BJ (cell line): ENCODE data around the gene PRM2. TPM values are rescaled to one million over a fixed set of nuclear protein-coding genes. Genes with fewer than 3 reads are reported as not detected.
A peak's percentile ranks its signal among the peaks of the same experiment; 100 is the strongest.

Experiments used
- CTCF ChIA-PET: fragments of 350-600 bp; formaldehyde crosslinking; extraction: SDS; loops from one replicate; lab custom pipeline; 2021; ENCODE audit warnings: antibody characterized with exemption, inconsistent platforms; lab: Yijun Ruan, JAX
- POLR2A ChIA-PET: fragments of 300-600 bp; sonication (Branson Sonifier 250); formaldehyde crosslinking; extraction: SDS; loops from one replicate; lab custom pipeline; 2021; ENCODE audit warnings: antibody characterized with exemption; lab: Charles Lee
- DNase-seq: peaks from one replicate; pipeline ENCODE4 v3.0.0-alpha.2; 2011; ENCODE audit warnings: low read depth
- H3K27me3 ChIP-seq: 2 replicates; pipeline ENCODE4 v1.6.0; 2011; ENCODE audit warnings: low read length; ENCODE audit not compliant: control insufficient read depth, insufficient read depth
- H3K36me3 ChIP-seq: 2 replicates; pipeline ENCODE4 v1.5.1; 2011; ENCODE audit warnings: low read length; ENCODE audit not compliant: control insufficient read depth, insufficient read depth
- H3K4me3 ChIP-seq: 2 replicates; pipeline ENCODE4 v1.5.1; 2011; ENCODE audit warnings: low read depth, mild to moderate bottlenecking, control low read depth, low read length
- CTCF ChIP-seq: IDR thresholded peaks from 2 replicates; pipeline ENCODE4 v1.5.1; 2011; ENCODE audit warnings: low read depth, mild to moderate bottlenecking, control low read depth, inconsistent platforms, low read length, moderate library complexity; ENCODE audit not compliant: insufficient read depth
- polyA plus RNA-seq: library from polyadenylated mRNA; depleted of rRNA; stranded (reverse); fragments of >200 nt; gene quantifications from 2 replicates; pipeline ENCODE4 v1.2.3, GENCODE V29; 2011

The PRM2 gene
- polyA plus RNA-seq, 1 experiment, result not detected

DNA sequence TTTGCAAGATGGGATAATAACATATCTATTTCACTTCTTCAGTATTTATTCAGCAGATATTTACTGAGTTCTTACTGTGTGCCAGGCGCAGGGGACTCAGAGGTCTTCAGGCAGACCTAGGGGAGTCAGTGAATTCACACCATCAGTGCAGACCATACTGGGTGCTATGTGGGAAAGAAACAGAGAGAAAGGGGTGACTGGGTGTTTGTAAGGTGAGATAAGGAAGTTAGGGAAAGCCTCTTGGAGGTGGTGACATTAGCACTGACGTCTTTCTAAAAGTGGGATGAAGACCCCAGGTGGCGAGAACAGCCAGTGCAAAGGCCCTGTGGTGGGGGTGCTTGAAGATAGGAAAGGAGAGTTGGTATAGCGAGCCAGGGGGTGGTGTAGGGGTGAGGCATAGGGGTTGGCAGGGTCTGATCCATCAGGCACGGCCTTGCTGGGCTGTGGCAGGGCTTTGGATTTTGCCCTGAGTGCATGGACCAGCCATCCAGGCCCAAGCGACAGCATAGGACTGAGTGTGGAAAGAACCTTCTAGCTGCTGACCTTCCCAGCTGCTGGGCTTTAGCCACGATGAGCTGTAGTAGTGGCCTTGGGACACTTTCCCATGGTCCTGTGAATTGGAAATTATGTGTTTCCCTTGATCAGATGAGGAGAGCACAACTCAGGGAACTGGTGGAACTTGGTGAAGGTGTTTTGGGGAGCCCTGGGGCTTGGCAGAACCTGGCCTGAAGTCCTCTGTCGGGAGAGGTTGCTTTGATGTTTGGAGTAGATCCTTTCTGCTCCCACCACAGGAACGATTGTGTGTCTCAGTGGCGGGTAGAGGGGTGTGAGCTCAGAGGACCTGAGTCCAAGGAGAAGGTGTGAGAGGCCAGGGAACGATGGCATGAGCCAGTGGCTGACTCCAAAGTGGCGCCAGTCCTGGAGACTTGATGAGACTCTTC, 16.4 kb downstream of the PRM2 start:
- ChIA-PET POLR2A (no interaction called here), CTCF (interaction anchor here (0.7 to 13.2 kb wide), 6 partner anchors 14 to 293 kb away, joined by 3 to 209 read pairs (median 5); no protein-coding TSS in a partner anchor)
- Histone ChIP-seq H3K27me3 (no peaks in the 10 kb centered on the region; the same call in 1 of the 2 replicates), H3K4me3 (no peak overlapping the region), H3K36me3 (no peaks in the 10 kb centered on the region)
- no peak for TF ChIP-seq CTCF
- DNase-seq, result no peak

- CTCF ChIA-PET, result interaction anchor here (0.7 to 13.2 kb wide), 14 partner anchors 13 to 310 kb away, joined by 3 to 209 read pairs (median 3); no protein-coding TSS in a partner anchor
- no peak for DNase-seq
- Histone ChIP-seq H3K27me3 (no peaks in the 10 kb centered on the region; the same call in 1 of the 2 replicates), H3K36me3 (peaks cover 3% of the 10 kb centered on the region), H3K4me3 (no peak overlapping the region)
- TF ChIP-seq CTCF, result no peak
- POLR2A ChIA-PET, result no interaction called here
These were observed 17.5 kb downstream of the PRM2 start for GRCh38 chr16:11258553-11259492.

- ChIA-PET CTCF (interaction anchor here (0.6 to 13.2 kb wide), 40 partner anchors 12 to 309 kb away, joined by 3 to 209 read pairs (median 4); partner anchors contain the start of gene TNP2), POLR2A (interaction anchor here (1.0 kb wide), 1 partner anchor 101 kb away, joined by 3 read pairs; no protein-coding TSS in a partner anchor)
- no peaks in the 10 kb centered on the region for H3K27me3 ChIP-seq
- no peak for DNase-seq
- peak overlapping the region; percentile 72 for H3K4me3 ChIP-seq
- TF ChIP-seq CTCF, result peak; percentile 88
- peaks cover 3% of the 10 kb centered on the region for H3K36me3 ChIP-seq
These were observed 18.9 kb downstream of the PRM2 start for GRCh38 chr16:11257131-11257938.

DNA sequence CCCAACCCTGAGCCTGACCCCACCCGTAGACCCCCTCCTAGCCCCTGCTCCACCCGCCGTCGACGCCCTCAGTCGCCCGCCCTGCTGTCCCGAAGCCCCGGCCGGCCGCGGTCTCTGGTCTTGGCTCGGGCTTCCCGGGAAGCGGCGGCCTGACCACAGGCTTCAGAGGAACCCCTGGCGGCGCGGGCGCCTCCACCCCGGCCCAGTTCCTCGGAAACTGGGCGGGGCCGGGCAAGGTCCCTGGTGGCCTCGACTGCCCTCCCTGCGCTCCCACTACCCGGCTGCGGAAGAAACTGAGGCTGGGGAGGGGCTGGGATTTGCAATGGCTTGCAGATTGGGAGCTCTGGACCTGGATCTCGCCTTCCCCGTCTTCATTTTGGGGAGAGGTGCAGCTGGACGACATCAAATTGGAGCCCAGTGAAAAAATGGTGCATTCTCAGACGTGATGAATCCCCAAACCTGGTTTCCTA, 19.6 kb downstream of the PRM2 start:
- peaks cover 3% of the 10 kb centered on the region for H3K36me3 ChIP-seq
- peak overlapping the region; percentile 72 for H3K4me3 ChIP-seq
- no peaks in the 10 kb centered on the region for H3K27me3 ChIP-seq
- CTCF ChIA-PET, result interaction anchor here (0.5 to 13.2 kb wide), 58 partner anchors 10 to 391 kb away, joined by 3 to 209 read pairs (median 4); partner anchors contain the start of gene TNP2
- no peak for DNase-seq
- POLR2A ChIA-PET, result interaction anchor here (0.5 to 1.0 kb wide), 6 partner anchors 100 to 331 kb away, joined by 3 to 9 read pairs (median 3); no protein-coding TSS in a partner anchor
- 0 out of 2 replicates have a peak, but pooled peaks have one; percentile 1 for TF ChIP-seq CTCF
